Lower leg skin (tissue), 3 donors: ENCODE measurements around the gene NEURL1.

Experiments
- POLR2A ChIP-seq, 2 donors: fragments of 450-650 bp; IDR thresholded peaks; one replicate each; pipeline ENCODE4 v1.6.1; 2016 to 2017; ENCODE audit warnings: antibody characterized with exemption in 2 of 2, mild to moderate bottlenecking in 1 of 2, moderate library complexity in 1 of 2
- TF ChIP-seq, protein P1 (sequence below), 3 donors: fragments of 450-650 bp; IDR thresholded peaks; one replicate each; pipeline ENCODE4 v1.5.1; 2016; ENCODE audit warnings: antibody characterized with exemption in 3 of 3, mild to moderate bottlenecking in 3 of 3, moderate library complexity in 2 of 3

DNA sequence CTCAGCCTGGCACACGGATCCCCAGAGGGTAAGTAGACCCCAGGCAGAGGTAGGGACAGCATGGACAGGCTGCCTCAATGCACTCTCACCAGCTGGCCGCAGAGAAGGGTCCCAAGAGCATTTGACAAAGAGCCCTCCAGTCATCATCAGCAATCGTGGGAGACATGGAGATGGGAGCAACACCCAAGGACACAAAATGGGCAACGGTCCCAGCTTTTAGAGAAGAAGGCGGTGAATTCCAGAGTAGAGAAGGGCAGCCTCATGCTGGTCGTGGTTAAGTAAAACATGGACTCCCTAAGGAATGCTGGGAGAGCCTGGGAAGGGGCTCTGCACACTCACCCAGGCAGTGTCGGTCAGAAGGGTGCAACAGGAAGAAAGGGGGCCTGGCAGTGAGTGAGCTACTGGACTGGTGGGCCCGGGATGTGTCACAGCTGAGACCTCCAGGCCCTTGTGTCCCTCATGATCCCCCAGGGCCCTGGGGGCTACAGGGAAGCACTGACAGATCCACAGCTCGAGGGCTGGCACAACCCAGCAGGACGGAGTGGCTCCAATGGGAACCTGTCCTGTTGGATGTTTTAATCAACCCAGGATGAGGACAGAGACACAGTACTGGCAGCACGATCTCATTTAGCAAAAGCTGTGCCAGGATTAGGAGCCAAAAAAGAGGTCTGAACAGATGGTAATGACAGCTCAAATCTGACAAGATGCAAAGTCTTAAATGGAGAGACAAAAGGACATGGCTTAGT is 147.1 kb downstream of the NEURL1 start:
- TF ChIP-seq POLR2A (IDR thresholded peaks at IDR 0.05): no peak
- TF ChIP-seq, protein P1, sequence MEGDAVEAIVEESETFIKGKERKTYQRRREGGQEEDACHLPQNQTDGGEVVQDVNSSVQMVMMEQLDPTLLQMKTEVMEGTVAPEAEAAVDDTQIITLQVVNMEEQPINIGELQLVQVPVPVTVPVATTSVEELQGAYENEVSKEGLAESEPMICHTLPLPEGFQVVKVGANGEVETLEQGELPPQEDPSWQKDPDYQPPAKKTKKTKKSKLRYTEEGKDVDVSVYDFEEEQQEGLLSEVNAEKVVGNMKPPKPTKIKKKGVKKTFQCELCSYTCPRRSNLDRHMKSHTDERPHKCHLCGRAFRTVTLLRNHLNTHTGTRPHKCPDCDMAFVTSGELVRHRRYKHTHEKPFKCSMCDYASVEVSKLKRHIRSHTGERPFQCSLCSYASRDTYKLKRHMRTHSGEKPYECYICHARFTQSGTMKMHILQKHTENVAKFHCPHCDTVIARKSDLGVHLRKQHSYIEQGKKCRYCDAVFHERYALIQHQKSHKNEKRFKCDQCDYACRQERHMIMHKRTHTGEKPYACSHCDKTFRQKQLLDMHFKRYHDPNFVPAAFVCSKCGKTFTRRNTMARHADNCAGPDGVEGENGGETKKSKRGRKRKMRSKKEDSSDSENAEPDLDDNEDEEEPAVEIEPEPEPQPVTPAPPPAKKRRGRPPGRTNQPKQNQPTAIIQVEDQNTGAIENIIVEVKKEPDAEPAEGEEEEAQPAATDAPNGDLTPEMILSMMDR (IDR thresholded peaks at IDR 0.05): no peak
